H1 (cell line): ENCODE measurements around the gene CTDP1.

Experiments used
- POLR2AphosphoS5 ChIP-seq: IDR thresholded peaks from 2 replicates; pipeline ENCODE4 v1.6.1; 2011; ENCODE audit warnings: low read depth, low read length
- RFX5 ChIP-seq: IDR thresholded peaks from 2 replicates; pipeline ENCODE4 v1.6.1; 2011; ENCODE audit warnings: low read depth, low read length, improper control_type of control experiment, borderline replicate concordance
- SP1 ChIP-seq: IDR thresholded peaks from 2 replicates; pipeline ENCODE4 v1.6.1; 2011; ENCODE audit warnings: low read depth, low read length
- TEAD4 ChIP-seq: IDR thresholded peaks from 2 replicates; pipeline ENCODE4 v1.6.1; 2012; ENCODE audit warnings: low read depth, low read length, inconsistent platforms, mixed read lengths

GRCh38 chr18:79723628-79724027 is 44.0 kb downstream of the CTDP1 start:
- TF ChIP-seq POLR2AphosphoS5: no peak
- no peak for TF ChIP-seq TEAD4
- no peak for TF ChIP-seq SP1
- TF ChIP-seq RFX5: no peak
